MCF 10A (cell line): ENCODE data around the gene CD44. TPM values are rescaled to one million over a fixed set of nuclear protein-coding genes. Genes with fewer than 3 reads are reported as not detected.
A peak's percentile ranks its signal among the peaks of the same experiment; 100 is the strongest.

Experiments
- BruUV-seq: library from RNA; stranded (reverse); fragments of 400-500 nt; replicated peaks from 2 replicates; lab custom pipeline; 2021; lab: Mats Ljungman, UMichigan
- CTCF ChIA-PET: fragments of 300-600 bp; sonication (Branson Sonifier 250); formaldehyde crosslinking; extraction: SDS; loops from one replicate; lab custom pipeline; 2021; ENCODE audit warnings: antibody characterized with exemption, inconsistent platforms; lab: Yijun Ruan, JAX
- POLR2A ChIA-PET: fragments of 300-600, 350-650 bp; sonication (Branson Sonifier 250); formaldehyde crosslinking; extraction: SDS; loops from one replicate; lab custom pipeline; 2020; ENCODE audit warnings: antibody characterized with exemption, inconsistent platforms; lab: Yijun Ruan, JAX
- DNase-seq: peaks from one replicate; pipeline ENCODE4 v3.0.0-alpha.2; 2018; ENCODE audit not compliant: unreplicated experiment
- H3K27ac Mint-ChIP-seq: one replicate; pipeline ENCODE4 v1.8.0; 2022; ENCODE audit warnings: mild to moderate bottlenecking, low read depth, mixed read lengths; ENCODE audit not compliant: unreplicated experiment
- H3K27me3 Mint-ChIP-seq: one replicate; pipeline ENCODE4 v1.8.0; 2022; ENCODE audit warnings: mixed read lengths; ENCODE audit not compliant: insufficient read depth, unreplicated experiment
- H3K36me3 Mint-ChIP-seq: one replicate; pipeline ENCODE4 v1.8.0; 2022; ENCODE audit warnings: mild to moderate bottlenecking, moderate library complexity, mixed read lengths; ENCODE audit not compliant: insufficient read depth, unreplicated experiment
- H3K4me1 Mint-ChIP-seq: one replicate; pipeline ENCODE4 v1.8.0; 2022; ENCODE audit warnings: mixed read lengths; ENCODE audit not compliant: insufficient read depth, unreplicated experiment
- H3K4me3 Mint-ChIP-seq: one replicate; pipeline ENCODE4 v1.8.0; 2022; ENCODE audit warnings: mild to moderate bottlenecking, moderate library complexity, mixed read lengths; ENCODE audit not compliant: unreplicated experiment
- H3K9me3 Mint-ChIP-seq: one replicate; pipeline ENCODE4 v1.8.0; 2022; ENCODE audit warnings: mixed read lengths; ENCODE audit not compliant: unreplicated experiment
- CTCF ChIP-seq: fragments of 200-600 bp; IDR thresholded peaks from one replicate; pipeline ENCODE4 v1.8.0; 2022; ENCODE audit warnings: antibody characterized with exemption, mild to moderate bottlenecking; ENCODE audit not compliant: unreplicated experiment
- intact Hi-C: fragments of 100-400 bp; cut with micrococcal nuclease; formaldehyde crosslinking; loops from 2 replicates; pipeline ENCODE4 v1.14.1; 2022
- total RNA-seq: library from RNA; stranded (reverse); gene quantifications from 2 replicates; pipeline ENCODE4 v1.2.3, GENCODE V29; 2022

Gene CD44
- total RNA-seq, 1 experiment from 2014 or later = 446 TPM

GRCh38 chr11:35169112-35169511 is 30.1 kb downstream of the CD44 start:
- ChIA-PET POLR2A (interaction anchor here (0.5 to 15.7 kb wide), 7 partner anchors 10 to 191 kb away, joined by 3 to 233 read pairs (median 4); partner anchors contain the start of gene CD44), CTCF (interaction anchor here (0.7 to 1.8 kb wide), 2 partner anchors 10 to 134 kb away, joined by 3 to 5 read pairs; no protein-coding TSS in a partner anchor)
- intact Hi-C loops = no loop called here
- no peak for TF ChIP-seq CTCF
- Mint-ChIP-seq H3K27ac (peak overlapping the region; percentile 94), H3K4me3 (no peak overlapping the region), H3K4me1 (peaks cover 36% of the 10 kb centered on the region), H3K9me3 (no peaks in the 10 kb centered on the region), H3K27me3 (no peaks in the 10 kb centered on the region), H3K36me3 (peaks cover 20% of the 10 kb centered on the region)
- no peak for DNase-seq
- no TSS peak for BruUV-seq

- intact Hi-C loops = no loop called here
- TF ChIP-seq CTCF = no peak
- H3K27ac Mint-ChIP-seq = no peak overlapping the region
- ChIA-PET POLR2A (interaction anchor here (0.7 to 7.9 kb wide), 3 partner anchors 11 to 29 kb away, joined by 3 to 75 read pairs (median 3); partner anchors contain the start of gene CD44), CTCF (interaction anchor here (0.6 to 1.8 kb wide), 2 partner anchors 9 to 29 kb away, joined by 3 to 5 read pairs; no protein-coding TSS in a partner anchor)
- DNase-seq = no peak
- no peak overlapping the region for H3K4me3 Mint-ChIP-seq
- peaks cover 41% of the 10 kb centered on the region for H3K4me1 Mint-ChIP-seq
- no peaks in the 10 kb centered on the region for H3K9me3 Mint-ChIP-seq
- peaks cover 20% of the 10 kb centered on the region for H3K36me3 Mint-ChIP-seq
- no peaks in the 10 kb centered on the region for H3K27me3 Mint-ChIP-seq
- BruUV-seq = no TSS peak
Measured at GRCh38 chr11:35169754-35170153, 30.8 kb downstream of the CD44 start.

GRCh38 chr11:35170503-35170902 is 31.5 kb downstream of the CD44 start:
- Mint-ChIP-seq H3K36me3 (peaks cover 20% of the 10 kb centered on the region), H3K4me1 (peaks cover 46% of the 10 kb centered on the region), H3K27ac (no peak overlapping the region), H3K27me3 (no peaks in the 10 kb centered on the region), H3K9me3 (no peaks in the 10 kb centered on the region), H3K4me3 (no peak overlapping the region)
- CTCF ChIA-PET = no interaction called here
- DNase-seq = no peak
- TF ChIP-seq CTCF = no peak
- POLR2A ChIA-PET = interaction anchor here (0.7 to 1.4 kb wide), 4 partner anchors 8 to 26 kb away, joined by 3 to 4 read pairs (median 3); no protein-coding TSS in a partner anchor
- no TSS peak for BruUV-seq
- intact Hi-C loops = no loop called here

- no peaks in the 10 kb centered on the region for H3K27me3 Mint-ChIP-seq
- no TSS peak for BruUV-seq
- peaks cover 20% of the 10 kb centered on the region for H3K36me3 Mint-ChIP-seq
- no peaks in the 10 kb centered on the region for H3K9me3 Mint-ChIP-seq
- H3K27ac Mint-ChIP-seq = no peak overlapping the region
- no peak for DNase-seq
- CTCF ChIA-PET = no interaction called here
- TF ChIP-seq CTCF = no peak
- H3K4me3 Mint-ChIP-seq = no peak overlapping the region
- intact Hi-C loops = no loop called here
- peaks cover 38% of the 10 kb centered on the region for H3K4me1 Mint-ChIP-seq
- POLR2A ChIA-PET = interaction anchor here (1.9 to 2.0 kb wide), 2 partner anchors 8 to 31 kb away, joined by 4 to 9 read pairs; no protein-coding TSS in a partner anchor
Measured at GRCh38 chr11:35171226-35171625, 32.3 kb downstream of the CD44 start.
